ENCODE data around the gene KRTAP5-4. TPM values are rescaled to one million over a fixed set of nuclear protein-coding genes. Genes with fewer than 3 reads are reported as not detected.
A peak's percentile ranks its signal among the peaks of the same experiment; 100 is the strongest.
"Not testable (repeated sequence)": the region's sequence is repeated elsewhere in the genome, so short reads cannot be mapped to it uniquely, and the experiment has no call there.

KRTAP5-4 gene
- total RNA-seq, 8 experiments from 2014 or later, result 0.25 to 0.41 (median 0.33) TPM; not detected in 5

GRCh38 chr11:1605923-1606322, 16.0 kb downstream of the KRTAP5-4 start:
- in situ Hi-C loops (cut with MboI; ENCODE audit: low pct_unique_long_range_greater_than_20kb in 2 of 9, low sequenced_read_pairs in 9 of 9, unreplicated experiment in 9 of 9); H3K4me1 ChIP-seq (replicated peaks in 1 of 2): not testable (repeated sequence)

GRCh38 chr11:1604711-1605110, 17.2 kb downstream of the KRTAP5-4 start:
- peaks cover 0 to 4% of the 10 kb centered on the region in 2 donors for H3K4me1 ChIP-seq (replicated peaks in 1 of 2)
- in situ Hi-C loops (cut with MboI; ENCODE audit: low pct_unique_long_range_greater_than_20kb in 2 of 9, low sequenced_read_pairs in 9 of 9, unreplicated experiment in 9 of 9), result no loop called here
- H3K27ac ChIP-seq, result no peak overlapping the region
- no peak for ATAC-seq (replicated peaks in 6 of 8)
- H3K4me3 ChIP-seq, result no peak overlapping the region
- 60 to 86% (median 70%) methylated on average over 1 to 4 of the region's 7 CpGs; no CpG with 5 or more reads in 5 of the 10 experiments for WGBS, 10 experiments

More at GRCh38 chr11:1605923-1606322, 16.0 kb downstream of the KRTAP5-4 start:
- not testable (repeated sequence) for H3K27ac ChIP-seq; H3K4me3 ChIP-seq; ATAC-seq (replicated peaks in 6 of 8)
- 60 to 100% (median 78%) methylated on average over 1 to 7 of the region's 13 CpGs; no CpG with 5 or more reads in 2 of the 10 experiments for WGBS, 10 experiments

GRCh38 chr11:1604181-1604580, 17.8 kb downstream of the KRTAP5-4 start:
- WGBS, 10 experiments, result 6 to 71% methylated on average over 3 to 4 of the region's 11 CpGs; no CpG with 5 or more reads in 8 of the 10 experiments
- no peak overlapping the region for H3K4me3 ChIP-seq
- no peak for ATAC-seq (replicated peaks in 6 of 8)
- in situ Hi-C loops (cut with MboI; ENCODE audit: low pct_unique_long_range_greater_than_20kb in 2 of 9, low sequenced_read_pairs in 9 of 9, unreplicated experiment in 9 of 9), result no loop called here
- peaks cover 0 to 4% of the 10 kb centered on the region in 2 donors for H3K4me1 ChIP-seq (replicated peaks in 1 of 2)
- H3K27ac ChIP-seq, result no peak overlapping the region

- Histone ChIP-seq H3K27ac (no peak overlapping the region), H3K4me1 (replicated peaks in 1 of 2) (peaks cover 0 to 4% of the 10 kb centered on the region in 2 donors), H3K4me3 (no peak overlapping the region)
- ATAC-seq (replicated peaks in 6 of 8), result no peak
- in situ Hi-C loops (cut with MboI; ENCODE audit: low pct_unique_long_range_greater_than_20kb in 2 of 9, low sequenced_read_pairs in 9 of 9, unreplicated experiment in 9 of 9), result no loop called here
- 80% methylated on average over 1 of the region's 1 CpG; no CpG with 5 or more reads in 9 of the 10 experiments for WGBS, 10 experiments
Measured at GRCh38 chr11:1603629-1604028, 18.3 kb downstream of the KRTAP5-4 start.

GRCh38 chr11:1601663-1602062, 20.3 kb downstream of the KRTAP5-4 start:
- WGBS, 10 experiments, result 0 to 83% (median 50%) methylated on average over 1 to 2 of the region's 3 CpGs; no CpG with 5 or more reads in 2 of the 10 experiments
- H3K27ac ChIP-seq; H3K4me3 ChIP-seq; H3K4me1 ChIP-seq (replicated peaks in 1 of 2); in situ Hi-C loops (cut with MboI; ENCODE audit: low pct_unique_long_range_greater_than_20kb in 2 of 9, low sequenced_read_pairs in 9 of 9, unreplicated experiment in 9 of 9): not testable (repeated sequence)
- peak in 7 of 8 experiments; percentile 26 to 81 (median 60) for ATAC-seq (replicated peaks in 6 of 8)

GRCh38 chr11:1600626-1601025, 21.3 kb downstream of the KRTAP5-4 start:
- ATAC-seq (replicated peaks in 6 of 8), result peak in 1 of 8 experiments; percentile 21
- in situ Hi-C loops (cut with MboI; ENCODE audit: low pct_unique_long_range_greater_than_20kb in 2 of 9, low sequenced_read_pairs in 9 of 9, unreplicated experiment in 9 of 9), result no loop called here
- Histone ChIP-seq H3K4me3 (no peak overlapping the region), H3K27ac (no peak overlapping the region), H3K4me1 (replicated peaks in 1 of 2) (peaks cover 0 to 4% of the 10 kb centered on the region in 2 donors)
- 5 to 100% (median 58%) methylated on average over 1 to 4 of the region's 5 CpGs; no CpG with 5 or more reads in 1 of the 10 experiments for WGBS, 10 experiments

GRCh38 chr11:1598816-1599215, 23.1 kb downstream of the KRTAP5-4 start:
- H3K27ac ChIP-seq, result no peak overlapping the region
- no peak for ATAC-seq (replicated peaks in 6 of 8)
- WGBS, 10 experiments, result 39 to 82% (median 55%) methylated on average over 2 to 4 of the region's 6 CpGs; no CpG with 5 or more reads in 5 of the 10 experiments
- H3K4me1 ChIP-seq (replicated peaks in 1 of 2), result peaks cover 0 to 4% of the 10 kb centered on the region in 2 donors
- in situ Hi-C loops (cut with MboI; ENCODE audit: low pct_unique_long_range_greater_than_20kb in 2 of 9, low sequenced_read_pairs in 9 of 9, unreplicated experiment in 9 of 9), result no loop called here
- H3K4me3 ChIP-seq, result no peak overlapping the region

- H3K4me1 ChIP-seq (replicated peaks in 1 of 2); ATAC-seq (replicated peaks in 6 of 8); in situ Hi-C loops (cut with MboI; ENCODE audit: low pct_unique_long_range_greater_than_20kb in 2 of 9, low sequenced_read_pairs in 9 of 9, unreplicated experiment in 9 of 9); H3K27ac ChIP-seq; H3K4me3 ChIP-seq: not testable (repeated sequence)
- WGBS, 10 experiments, result 17 to 80% (median 53%) methylated on average over 1 to 3 of the region's 3 CpGs; no CpG with 5 or more reads in 1 of the 10 experiments
Measured at GRCh38 chr11:1598406-1598805, 23.5 kb downstream of the KRTAP5-4 start.

- WGBS, 10 experiments, result no CpG with 5 or more reads among the region's 4 CpGs
- no peak within 1 kb of the TSS for H3K4me3 ChIP-seq
- no peak within 1 kb of the TSS for H3K27ac ChIP-seq
- ATAC-seq (replicated peaks in 6 of 8), result no peak
- in situ Hi-C loops (cut with MboI; ENCODE audit: low pct_unique_long_range_greater_than_20kb in 2 of 9, low sequenced_read_pairs in 9 of 9, unreplicated experiment in 9 of 9), result no loop called here
- peaks cover 0 to 4% of the 10 kb centered on the region in 2 donors for H3K4me1 ChIP-seq (replicated peaks in 1 of 2)
Measured at GRCh38 chr11:1597994-1598380, 24.0 kb downstream of the KRTAP5-4 start, which contains the start of gene KRTAP5-2. TSS of gene KRTAP5-2 (minus strand) at chr11:1598294. CDS start at chr11:1598250, 44 bp downstream.

GRCh38 chr11:1597331-1597993, 24.5 kb downstream of the KRTAP5-4 start:
- no peak overlapping the region for H3K27ac ChIP-seq
- no peak for ATAC-seq (replicated peaks in 6 of 8)
- peaks cover 0 to 4% of the 10 kb centered on the region in 2 donors for H3K4me1 ChIP-seq (replicated peaks in 1 of 2)
- in situ Hi-C loops (cut with MboI; ENCODE audit: low pct_unique_long_range_greater_than_20kb in 2 of 9, low sequenced_read_pairs in 9 of 9, unreplicated experiment in 9 of 9), result no loop called here
- WGBS, 10 experiments, result 82 to 100% (median 93%) methylated on average over 1 to 7 of the region's 10 CpGs; no CpG with 5 or more reads in 5 of the 10 experiments
- H3K4me3 ChIP-seq, result no peak overlapping the region

GRCh38 chr11:1596576-1597121, 25.3 kb downstream of the KRTAP5-4 start:
- ATAC-seq (replicated peaks in 6 of 8), result peak in 5 of 8 experiments; percentile 29 to 51 (median 35)
- 20 to 80% (median 59%) methylated on average over 1 to 5 of the region's 19 CpGs; no CpG with 5 or more reads in 5 of the 10 experiments for WGBS, 10 experiments

GRCh38 chr11:1595994-1596575, 25.9 kb downstream of the KRTAP5-4 start:
- WGBS, 10 experiments, result 18 to 100% (median 51%) methylated on average over 1 to 7 of the region's 11 CpGs
- H3K4me3 ChIP-seq; H3K4me1 ChIP-seq (replicated peaks in 1 of 2); in situ Hi-C loops (cut with MboI; ENCODE audit: low pct_unique_long_range_greater_than_20kb in 2 of 9, low sequenced_read_pairs in 9 of 9, unreplicated experiment in 9 of 9); H3K27ac ChIP-seq: not testable (repeated sequence)
- peak in 4 of 8 experiments; percentile 15 to 32 (median 23) for ATAC-seq (replicated peaks in 6 of 8)

More at GRCh38 chr11:1596576-1597121, 25.3 kb downstream of the KRTAP5-4 start:
- H3K4me3 ChIP-seq; H3K27ac ChIP-seq; in situ Hi-C loops (cut with MboI; ENCODE audit: low pct_unique_long_range_greater_than_20kb in 2 of 9, low sequenced_read_pairs in 9 of 9, unreplicated experiment in 9 of 9); H3K4me1 ChIP-seq (replicated peaks in 1 of 2): not testable (repeated sequence)

GRCh38 chr11:1592628-1593027, 29.3 kb downstream of the KRTAP5-4 start:
- in situ Hi-C loops (cut with MboI; ENCODE audit: low pct_unique_long_range_greater_than_20kb in 2 of 9, low sequenced_read_pairs in 9 of 9, unreplicated experiment in 9 of 9), result no loop called here
- Histone ChIP-seq H3K27ac (no peak overlapping the region), H3K4me1 (replicated peaks in 1 of 2) (no peaks in the 10 kb centered on the region), H3K4me3 (no peak overlapping the region)
- peak in 1 of 8 experiments; percentile 23 for ATAC-seq (replicated peaks in 6 of 8)
- 0 to 83% (median 74%) methylated on average over 1 to 9 of the region's 9 CpGs; no CpG with 5 or more reads in 1 of the 10 experiments for WGBS, 10 experiments

Measured in motor neuron (in vitro differentiated cells).